Endothelial cell of umbilical vein (primary cell): ENCODE measurements around the gene RBM26. TPM values are rescaled to one million over a fixed set of nuclear protein-coding genes. Genes with fewer than 3 reads are reported as not detected.
"Not testable (repeated sequence)": the region's sequence is repeated elsewhere in the genome, so short reads cannot be mapped to it uniquely, and the experiment has no call there.

Experiments
- BruUV-seq: library from RNA; stranded (reverse); fragments of 400-500 nt; replicated peaks from 2 replicates; lab custom pipeline; 2021; lab: Mats Ljungman, UMichigan
- CTCF ChIA-PET: fragments of 300-600, 350-600 bp; sonication (Branson Sonifier 250); formaldehyde crosslinking; loops from one replicate; lab custom pipeline; 2021; ENCODE audit warnings: antibody characterized with exemption, inconsistent platforms; lab: Charles Lee
- POLR2A ChIA-PET: fragments of 300-600, 350-600 bp; sonication (Branson Sonifier 250); formaldehyde crosslinking; loops from one replicate; lab custom pipeline; 2021; ENCODE audit warnings: antibody characterized with exemption, inconsistent platforms; lab: Charles Lee
- DNase-seq: peaks from one replicate; pipeline ENCODE4 v3.0.0-alpha.2; 2011; ENCODE audit warnings: low read depth, low spot score
- FAIRE-seq: peaks from 2 replicates; lab custom pipeline; 2011; peaks lifted over from hg19 to GRCh38; lab: Jason Lieb, UNC
- H2AFZ ChIP-seq: 2 replicates; pipeline ENCODE4 v1.6.0; 2012; ENCODE audit warnings: low read depth, low read length, control low read depth, inconsistent platforms
- H3K27ac ChIP-seq: 2 replicates; pipeline ENCODE4 v1.5.1; 2011; ENCODE audit warnings: low read depth, mild to moderate bottlenecking, control low read depth, low read length, moderate library complexity; ENCODE audit not compliant: insufficient read depth
- H3K27me3 ChIP-seq, 2 experiments: 2 replicates each; pipeline versions ENCODE4 v1.6.0 to v1.6.1; 2011; ENCODE audit warnings: low read length in 2 of 2, mixed read lengths in 1 of 2; ENCODE audit not compliant: control insufficient read depth in 2 of 2, insufficient read depth in 2 of 2
- H3K36me3 ChIP-seq, 2 experiments: 2 replicates in 1 of 2; 3 replicates in 1 of 2; pipeline ENCODE4 v1.5.1; 2011; ENCODE audit warnings: low read length in 2 of 2, mild to moderate bottlenecking in 1 of 2, moderate library complexity in 1 of 2; ENCODE audit not compliant: control insufficient read depth in 2 of 2, insufficient read depth in 2 of 2; ENCODE audit errors: extremely low read depth in 1 of 2
- H3K4me1 ChIP-seq: 3 replicates; pipeline ENCODE4 v1.5.1; 2011; ENCODE audit warnings: mild to moderate bottlenecking, low read length; ENCODE audit not compliant: control insufficient read depth, insufficient read depth; ENCODE audit errors: extremely low read depth
- H3K4me2 ChIP-seq: 2 replicates; pipeline ENCODE4 v1.6.1; 2011; ENCODE audit warnings: low read length, control low read depth, mixed read lengths; ENCODE audit not compliant: insufficient read depth
- H3K4me3 ChIP-seq, 3 experiments: fragments of 200-600 bp in 1 of 3; sonication (generic), shearing (Covaris generic) in 1 of 3; replicated peaks in 1 of 3; 2 replicates each; pipeline ENCODE4 v1.5.1; 2011 to 2016; ENCODE audit warnings: control low read depth in 3 of 3, low read length in 3 of 3, mild to moderate bottlenecking in 2 of 3, inconsistent platforms in 1 of 3, low read depth in 1 of 3, moderate library complexity in 1 of 3; ENCODE audit not compliant: insufficient read depth in 1 of 3
- H3K79me2 ChIP-seq: 2 replicates; pipeline ENCODE4 v1.6.0; 2012; ENCODE audit warnings: low read length, inconsistent platforms; ENCODE audit not compliant: control insufficient read depth, insufficient read depth
- H3K9ac ChIP-seq: replicated peaks from 2 replicates; pipeline ENCODE3; 2011; ENCODE audit warnings: low read length, control low read depth; ENCODE audit not compliant: insufficient read depth; ENCODE audit errors: extremely low read depth
- H3K9me1 ChIP-seq: replicated peaks from 3 replicates; pipeline ENCODE4 v1.6.0; 2011; ENCODE audit warnings: mild to moderate bottlenecking, low read length; ENCODE audit not compliant: control insufficient read depth, insufficient read depth; ENCODE audit errors: extremely low read depth
- H3K9me3 ChIP-seq: replicated peaks from 2 replicates; pipeline ENCODE4 v1.5.1; 2012; ENCODE audit warnings: low read length, inconsistent platforms; ENCODE audit not compliant: control insufficient read depth, insufficient read depth
- H4K20me1 ChIP-seq: replicated peaks from 2 replicates; pipeline ENCODE3; 2011; ENCODE audit warnings: mild to moderate bottlenecking, low read length; ENCODE audit not compliant: control insufficient read depth, insufficient read depth; ENCODE audit errors: extremely low read depth
- EZH2 ChIP-seq: IDR thresholded peaks from 2 replicates; pipeline ENCODE4 v1.6.1; 2012; ENCODE audit warnings: borderline replicate concordance, low read depth, mild to moderate bottlenecking, moderate library complexity, low read length, inconsistent platforms; ENCODE audit not compliant: severe bottlenecking
- FOS ChIP-seq: IDR thresholded peaks from 2 replicates; pipeline ENCODE4 v1.6.1; 2011; ENCODE audit warnings: mild to moderate bottlenecking, low read length, moderate library complexity, borderline replicate concordance; ENCODE audit not compliant: insufficient read depth
- GATA2 ChIP-seq: IDR thresholded peaks from 2 replicates; pipeline ENCODE4 v1.7.0; 2011; ENCODE audit warnings: low read depth, mild to moderate bottlenecking, moderate library complexity, mixed read lengths, low read length; ENCODE audit not compliant: insufficient read length, insufficient read depth
- JUN ChIP-seq: IDR thresholded peaks from 2 replicates; pipeline ENCODE4 v1.6.1; 2011; ENCODE audit warnings: borderline replicate concordance, low read depth; ENCODE audit not compliant: insufficient read length, insufficient read depth
- MAX ChIP-seq: IDR thresholded peaks from 2 replicates; pipeline ENCODE4 v1.6.1; 2011; ENCODE audit not compliant: insufficient read depth, insufficient read length
- MYC ChIP-seq: IDR thresholded peaks from one replicate; pipeline ENCODE4 v1.6.1; 2011; ENCODE audit warnings: mild to moderate bottlenecking, low read depth, low read length
- POLR2A ChIP-seq: IDR thresholded peaks from 2 replicates; pipeline ENCODE4 v1.6.1; 2012; ENCODE audit warnings: low read depth, mild to moderate bottlenecking, control low read depth, low read length
- POLR2AphosphoS5 ChIP-seq: IDR thresholded peaks from 2 replicates; pipeline ENCODE4 v1.6.1; 2012; ENCODE audit warnings: low read depth, mild to moderate bottlenecking, control low read depth, low read length, moderate library complexity; ENCODE audit not compliant: insufficient read depth
- dilution Hi-C: fragments of 300-500 bp; cut with MboI; formaldehyde crosslinking; loops from one replicate; pipeline ENCODE4 v1.15.0; 2019; ENCODE audit warnings: low sequenced_read_pairs; ENCODE audit not compliant: extremely low pct_ligation_motif_present
- intact Hi-C: fragments of 100-400 bp; cut with micrococcal nuclease; formaldehyde crosslinking; loops from one replicate; pipeline ENCODE4 v1.10.0; 2022
- polyA plus RNA-seq, 4 experiments: library from polyadenylated mRNA; depleted of rRNA in 3 of 4; stranded (reverse) in 3 of 4; unstranded in 1 of 4; fragments of >200 nt; gene quantifications; 2 replicates each; pipeline versions ENCODE4 v1.2.1 to v1.2.3, GENCODE V29; 2011 to 2012; ENCODE audit warnings: missing spikeins in 1 of 4
- total RNA-seq: library from RNA; stranded (reverse); gene quantifications from 2 replicates; pipeline ENCODE4 v1.2.3, GENCODE V29; 2021
- TF ChIP-seq, protein P1 (sequence below), 2 donors: IDR thresholded peaks; 1 replicate in 1 of 2; 2 replicates in 1 of 2; pipeline ENCODE4 v1.5.1; 2011; ENCODE audit warnings: low read length in 2 of 2, mild to moderate bottlenecking in 2 of 2, moderate library complexity in 2 of 2, control low read depth in 1 of 2, inconsistent platforms in 1 of 2, low read depth in 1 of 2; ENCODE audit not compliant: insufficient read depth in 1 of 2; ENCODE audit errors: extremely low read depth in 1 of 2

RBM26 gene
- total and polyA plus RNA-seq, 2 donors (not counting 3 experiments of a cell fraction or from before 2014, with no cell fraction given): 14.8 to 54.3 TPM

DNA sequence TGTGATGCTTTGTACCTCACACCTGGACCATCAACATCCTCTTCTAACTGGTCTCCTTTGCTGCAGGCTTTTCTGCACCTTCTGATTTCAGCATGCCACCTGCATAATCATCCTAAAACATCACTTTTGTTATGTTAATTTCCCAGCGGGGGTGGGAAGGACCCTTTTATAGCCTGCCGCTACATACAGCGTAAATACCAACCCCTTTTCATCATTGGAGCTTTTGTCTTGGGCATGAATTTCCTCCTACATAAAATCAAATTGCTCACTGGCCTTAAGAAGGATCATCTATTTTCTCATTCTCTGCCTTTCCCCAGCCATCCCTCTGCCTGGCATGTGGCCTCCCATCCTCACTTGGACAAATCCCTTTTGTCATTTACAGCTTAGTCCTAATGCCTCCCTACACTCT, 124.7 kb downstream of the RBM26 start:
- H3K4me3 ChIP-seq: no peak overlapping the region
- H3K27me3 ChIP-seq: peaks cover 0 to 3% of the 10 kb centered on the region in 2 experiments
- H2AFZ ChIP-seq: no peak overlapping the region
- H3K9ac ChIP-seq: no peak overlapping the region
- no peaks in the 10 kb centered on the region for H3K9me3 ChIP-seq
- no peaks in the 10 kb centered on the region for H3K79me2 ChIP-seq
- no peak for FAIRE-seq
- H3K36me3 ChIP-seq: no peaks in the 10 kb centered on the region
- no TSS peak for BruUV-seq
- POLR2A ChIA-PET: no interaction called here
- H3K9me1 ChIP-seq: no peaks in the 10 kb centered on the region
- no peaks in the 10 kb centered on the region for H3K4me1 ChIP-seq
- intact Hi-C loops (no loop called here), dilution Hi-C loops (no loop called here)
- CTCF ChIA-PET: no interaction called here
- no peak overlapping the region for H3K4me2 ChIP-seq
- TF ChIP-seq POLR2A (no peak), GATA2 (no peak), EZH2 (no peak), JUN (no peak), FOS (no peak), MYC (no peak), MAX (no peak), POLR2AphosphoS5 (no peak)
- TF ChIP-seq, protein P1, sequence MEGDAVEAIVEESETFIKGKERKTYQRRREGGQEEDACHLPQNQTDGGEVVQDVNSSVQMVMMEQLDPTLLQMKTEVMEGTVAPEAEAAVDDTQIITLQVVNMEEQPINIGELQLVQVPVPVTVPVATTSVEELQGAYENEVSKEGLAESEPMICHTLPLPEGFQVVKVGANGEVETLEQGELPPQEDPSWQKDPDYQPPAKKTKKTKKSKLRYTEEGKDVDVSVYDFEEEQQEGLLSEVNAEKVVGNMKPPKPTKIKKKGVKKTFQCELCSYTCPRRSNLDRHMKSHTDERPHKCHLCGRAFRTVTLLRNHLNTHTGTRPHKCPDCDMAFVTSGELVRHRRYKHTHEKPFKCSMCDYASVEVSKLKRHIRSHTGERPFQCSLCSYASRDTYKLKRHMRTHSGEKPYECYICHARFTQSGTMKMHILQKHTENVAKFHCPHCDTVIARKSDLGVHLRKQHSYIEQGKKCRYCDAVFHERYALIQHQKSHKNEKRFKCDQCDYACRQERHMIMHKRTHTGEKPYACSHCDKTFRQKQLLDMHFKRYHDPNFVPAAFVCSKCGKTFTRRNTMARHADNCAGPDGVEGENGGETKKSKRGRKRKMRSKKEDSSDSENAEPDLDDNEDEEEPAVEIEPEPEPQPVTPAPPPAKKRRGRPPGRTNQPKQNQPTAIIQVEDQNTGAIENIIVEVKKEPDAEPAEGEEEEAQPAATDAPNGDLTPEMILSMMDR (IDR thresholded peaks at IDR 0.05; ENCODE audit: extremely low read depth in 1 of 2, insufficient read depth in 1 of 2, low read depth in 1 of 2, low read length in 2 of 2): no peak
- no peak overlapping the region for H3K27ac ChIP-seq
- no peaks in the 10 kb centered on the region for H4K20me1 ChIP-seq
- no peak for DNase-seq

GRCh38 chr13:79279735-79280134, 126.3 kb downstream of the RBM26 start:
- H3K9ac ChIP-seq, H3K27me3 ChIP-seq, H3K79me2 ChIP-seq, H3K27ac ChIP-seq, POLR2A ChIA-PET, H3K4me3 ChIP-seq, H3K4me1 ChIP-seq, CTCF ChIA-PET, H3K4me2 ChIP-seq, BruUV-seq, H3K9me3 ChIP-seq, FAIRE-seq, H3K9me1 ChIP-seq, dilution Hi-C loops, H4K20me1 ChIP-seq, intact Hi-C loops, H3K36me3 ChIP-seq, DNase-seq, H2AFZ ChIP-seq: not testable (repeated sequence)
